B cell (primary cell): Measurements from ENCODE around the gene OSBP2. TPM values are rescaled to one million over a fixed set of nuclear protein-coding genes. Genes with fewer than 3 reads are reported as not detected.

Experiments
- ATAC-seq: fragments of 200-7000 bp; cut with Tn5 transposase; one replicate; pipeline ENCODE4 v1.10.0; 2021; ENCODE audit warnings: low read depth, mild to moderate bottlenecking, moderate number of reproducible peaks, moderate library complexity
- CTCF ChIA-PET: fragments of 350-600 bp; sonication (Branson Sonifier 250); formaldehyde crosslinking; loops from one replicate; lab custom pipeline; 2021; ENCODE audit warnings: antibody characterized with exemption, inconsistent platforms; lab: Charles Lee
- POLR2A ChIA-PET: fragments of 350-600 bp; sonication (Branson Sonifier 250); formaldehyde crosslinking; loops from one replicate; lab custom pipeline; 2021; ENCODE audit warnings: antibody characterized with exemption; lab: Charles Lee
- DNase-seq: peaks from one replicate; pipeline ENCODE4 v3.0.0; 2013
- H2AFZ ChIP-seq: 2 replicates; pipeline ENCODE4 v1.6.1; 2012; ENCODE audit warnings: mild to moderate bottlenecking, low read depth, low read length; ENCODE audit not compliant: insufficient read depth, poor library complexity, severe bottlenecking
- H3K27ac ChIP-seq, 2 donors: 1 replicate in 1 of 2; 2 replicates in 1 of 2; pipeline ENCODE4 v1.5.1; 2012 to 2013; ENCODE audit warnings: low read length in 2 of 2, mild to moderate bottlenecking in 2 of 2, moderate library complexity in 1 of 2
- H3K27me3 ChIP-seq, 4 experiments: fragments of 200-600 bp in 1 of 4; sonication (generic) in 1 of 4; replicated peaks in 1 of 4; 1 replicate in 2 of 4; 2 replicates in 2 of 4; pipeline versions ENCODE4 v1.6.1 to v1.7.0; 2013 to 2016; ENCODE audit warnings: low read length in 3 of 4, mild to moderate bottlenecking in 2 of 4, mixed read lengths in 1 of 4, moderate library complexity in 1 of 4; ENCODE audit not compliant: insufficient read depth in 4 of 4, control insufficient read depth in 3 of 4; ENCODE audit errors: control extremely low read depth in 1 of 4
- H3K36me3 ChIP-seq, 2 experiments: replicated peaks in 1 of 2; 1 replicate in 1 of 2; 2 replicates in 1 of 2; pipeline versions ENCODE4 v1.6.1 to v1.7.1; 2013; ENCODE audit warnings: low read length in 1 of 2; ENCODE audit not compliant: insufficient read depth in 2 of 2, control insufficient read depth in 1 of 2; ENCODE audit errors: control extremely low read depth in 1 of 2, extremely low read depth in 1 of 2
- H3K4me1 ChIP-seq, 2 donors: fragments of 200-600 bp in 1 of 2; sonication (generic) in 1 of 2; 1 replicate in 1 of 2; 2 replicates in 1 of 2; pipeline versions ENCODE4 v1.5.1 to v1.6.1; 2013 to 2017; ENCODE audit warnings: low read length in 2 of 2; ENCODE audit not compliant: control insufficient read depth in 2 of 2, insufficient read depth in 2 of 2
- H3K4me2 ChIP-seq: replicated peaks from 2 replicates; pipeline ENCODE3; 2012; ENCODE audit warnings: mild to moderate bottlenecking, low read depth, low read length; ENCODE audit not compliant: poor library complexity, severe bottlenecking
- H3K4me3 ChIP-seq, 5 experiments: fragments of 200-600 bp in 1 of 5; sonication (generic) in 1 of 5; 1 replicate in 3 of 5; 2 replicates in 2 of 5; pipeline versions ENCODE4 v1.5.1 to v1.7.0; 2011 to 2016; ENCODE audit warnings: low read length in 4 of 5, mild to moderate bottlenecking in 4 of 5, low read depth in 2 of 5, control low read depth in 1 of 5, moderate library complexity in 1 of 5; ENCODE audit not compliant: insufficient read depth in 1 of 5; ENCODE audit errors: control extremely low read depth in 1 of 5, extremely low read depth in 1 of 5
- H3K79me2 ChIP-seq: fragments of 200-600 bp; sonication (generic); one replicate; pipeline ENCODE4 v1.6.0; 2016; ENCODE audit warnings: low read length; ENCODE audit not compliant: control insufficient read depth, insufficient read depth
- H3K9ac ChIP-seq: fragments of 200-600 bp; sonication (generic); 2 replicates; pipeline ENCODE4 v1.6.1; 2017; ENCODE audit warnings: mild to moderate bottlenecking, low read length, moderate library complexity
- H3K9me3 ChIP-seq, 3 donors: one replicate each; pipeline versions ENCODE4 v1.6.1 to v1.7.1; 2013; ENCODE audit warnings: low read length in 2 of 3; ENCODE audit not compliant: control insufficient read depth in 2 of 3, insufficient read depth in 1 of 3; ENCODE audit errors: control extremely low read depth in 1 of 3
- H4K20me1 ChIP-seq: 2 replicates; pipeline ENCODE4 v1.6.0; 2012; ENCODE audit warnings: mild to moderate bottlenecking, low read length; ENCODE audit not compliant: insufficient read depth, control insufficient read depth, poor library complexity, severe bottlenecking
- H3K27ac Mint-ChIP-seq: one replicate; pipeline ENCODE4 v1.8.0; 2021; ENCODE audit warnings: mixed read lengths
- H3K27me3 Mint-ChIP-seq: one replicate; pipeline ENCODE4 v1.8.0; 2021; ENCODE audit warnings: mixed read lengths
- H3K4me1 Mint-ChIP-seq: one replicate; pipeline ENCODE4 v1.8.0; 2021; ENCODE audit warnings: mixed read lengths
- H3K4me3 Mint-ChIP-seq: one replicate; pipeline ENCODE4 v1.8.0; 2021; ENCODE audit warnings: mixed read lengths
- H3K9me3 Mint-ChIP-seq: one replicate; pipeline ENCODE4 v1.8.0; 2022; ENCODE audit warnings: mixed read lengths; ENCODE audit not compliant: insufficient read depth
- EZH2 ChIP-seq: IDR thresholded peaks from 2 replicates; pipeline ENCODE4 v1.6.1; 2012; ENCODE audit warnings: borderline replicate concordance, low read depth, mild to moderate bottlenecking, moderate library complexity, low read length; ENCODE audit not compliant: insufficient read depth, poor library complexity, severe bottlenecking
- WGBS: methylation state at CpG from one replicate; pipeline ENCODE4 v1.1.5; 2013; ENCODE audit warnings: missing lambda C conversion rate; ENCODE audit not compliant: insufficient coverage; 5-methylcytosine and 5-hydroxymethylcytosine counted together
- intact Hi-C: fragments of 100-400 bp; cut with micrococcal nuclease; formaldehyde crosslinking; loops from one replicate; pipeline ENCODE4 v1.10.0; 2022
- polyA plus RNA-seq: library from polyadenylated mRNA; depleted of rRNA; stranded (reverse); fragments of >200 nt; gene quantifications from 2 replicates; pipeline ENCODE4 v1.2.3, GENCODE V29; 2012
- total RNA-seq, 2 donors: library from RNA; stranded (reverse); fragments of 120-200 nt in 1 of 2; gene quantifications; 1 replicate in 1 of 2; 2 replicates in 1 of 2; pipeline versions ENCODE4 v1.2.3 to v1.2.4, GENCODE V29; 2013 to 2022
- TF ChIP-seq, protein P1 (sequence below): fragments of 200-600 bp; IDR thresholded peaks from one replicate; pipeline ENCODE4 v1.8.0; 2022; ENCODE audit warnings: antibody characterized with exemption, mild to moderate bottlenecking

Gene OSBP2
- total and polyA plus RNA-seq, 2 donors (not counting 1 experiment from before 2014, with no cell fraction given): 0.10 to 1.0 TPM

GRCh38 chr22:30882974-30883533, 188.4 kb downstream of the OSBP2 start:
- CTCF ChIA-PET: interaction anchor here (0.6 kb wide), 1 partner anchor 221 kb away, joined by 3 read pairs; no protein-coding TSS in a partner anchor
- H3K4me2 ChIP-seq: no peak overlapping the region
- no peaks in the 10 kb centered on the region for H3K27me3 Mint-ChIP-seq
- no peak overlapping the region for H3K4me3 Mint-ChIP-seq
- no peak overlapping the region for H3K27ac ChIP-seq
- no peaks in the 10 kb centered on the region for H3K9me3 Mint-ChIP-seq
- H3K9me3 ChIP-seq: no peaks in the 10 kb centered on the region
- no peak overlapping the region for H3K4me3 ChIP-seq
- no peak overlapping the region for H3K27ac Mint-ChIP-seq
- H4K20me1 ChIP-seq: no peaks in the 10 kb centered on the region
- POLR2A ChIA-PET: no interaction called here
- no peaks in the 10 kb centered on the region for H3K79me2 ChIP-seq
- no peak for ATAC-seq
- no peak overlapping the region for H3K9ac ChIP-seq
- no peaks in the 10 kb centered on the region for H3K27me3 ChIP-seq
- no peaks in the 10 kb centered on the region for H3K4me1 Mint-ChIP-seq
- 90% methylated on average over 3 of the region's 4 CpGs for WGBS
- DNase-seq: no peak
- H2AFZ ChIP-seq: no peak overlapping the region
- no peak for TF ChIP-seq EZH2
- TF ChIP-seq, protein P1, sequence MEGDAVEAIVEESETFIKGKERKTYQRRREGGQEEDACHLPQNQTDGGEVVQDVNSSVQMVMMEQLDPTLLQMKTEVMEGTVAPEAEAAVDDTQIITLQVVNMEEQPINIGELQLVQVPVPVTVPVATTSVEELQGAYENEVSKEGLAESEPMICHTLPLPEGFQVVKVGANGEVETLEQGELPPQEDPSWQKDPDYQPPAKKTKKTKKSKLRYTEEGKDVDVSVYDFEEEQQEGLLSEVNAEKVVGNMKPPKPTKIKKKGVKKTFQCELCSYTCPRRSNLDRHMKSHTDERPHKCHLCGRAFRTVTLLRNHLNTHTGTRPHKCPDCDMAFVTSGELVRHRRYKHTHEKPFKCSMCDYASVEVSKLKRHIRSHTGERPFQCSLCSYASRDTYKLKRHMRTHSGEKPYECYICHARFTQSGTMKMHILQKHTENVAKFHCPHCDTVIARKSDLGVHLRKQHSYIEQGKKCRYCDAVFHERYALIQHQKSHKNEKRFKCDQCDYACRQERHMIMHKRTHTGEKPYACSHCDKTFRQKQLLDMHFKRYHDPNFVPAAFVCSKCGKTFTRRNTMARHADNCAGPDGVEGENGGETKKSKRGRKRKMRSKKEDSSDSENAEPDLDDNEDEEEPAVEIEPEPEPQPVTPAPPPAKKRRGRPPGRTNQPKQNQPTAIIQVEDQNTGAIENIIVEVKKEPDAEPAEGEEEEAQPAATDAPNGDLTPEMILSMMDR: no peak
- no peaks in the 10 kb centered on the region for H3K4me1 ChIP-seq
- H3K36me3 ChIP-seq: no peaks in the 10 kb centered on the region
- intact Hi-C loops: no loop called here

DNA sequence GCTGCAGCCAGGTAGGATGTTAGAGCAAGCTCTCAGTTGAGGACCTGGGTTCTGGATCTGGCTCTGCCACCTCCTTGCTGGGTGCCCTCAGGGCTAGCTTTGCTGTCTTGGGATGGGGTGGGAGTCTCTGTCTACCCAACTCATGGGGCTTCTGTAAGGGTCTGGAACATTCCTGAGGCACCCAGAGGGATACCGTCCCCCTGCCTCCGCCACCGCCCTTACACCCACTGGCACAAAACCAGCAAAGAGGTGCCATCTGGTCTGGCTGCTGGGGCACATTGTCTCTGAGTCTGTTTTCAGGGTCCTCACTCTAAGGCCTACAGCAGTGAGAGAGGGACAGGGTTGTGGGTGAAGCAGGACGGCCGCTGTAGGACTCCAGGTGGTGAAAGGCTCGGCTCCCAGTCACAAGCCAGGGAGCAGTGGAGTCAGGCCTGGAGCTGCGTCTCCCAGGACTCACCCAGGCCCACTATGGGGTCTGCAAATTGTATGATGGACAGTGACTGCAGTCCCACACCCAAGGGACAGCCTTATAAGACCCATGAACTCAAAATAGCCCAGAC, 189.0 kb downstream of the OSBP2 start:
- H3K27ac ChIP-seq: no peak overlapping the region
- intact Hi-C loops: no loop called here
- POLR2A ChIA-PET: no interaction called here
- H3K4me2 ChIP-seq: no peak overlapping the region
- TF ChIP-seq EZH2: no peak
- TF ChIP-seq, protein P1: no peak
- no peak for DNase-seq
- no peaks in the 10 kb centered on the region for H3K36me3 ChIP-seq
- H3K9ac ChIP-seq: no peak overlapping the region
- no peaks in the 10 kb centered on the region for H3K9me3 ChIP-seq
- CTCF ChIA-PET: interaction anchor here (0.6 kb wide), 1 partner anchor 222 kb away, joined by 3 read pairs; no protein-coding TSS in a partner anchor
- no peaks in the 10 kb centered on the region for H4K20me1 ChIP-seq
- no peaks in the 10 kb centered on the region for H3K9me3 Mint-ChIP-seq
- H3K27me3 Mint-ChIP-seq: no peaks in the 10 kb centered on the region
- no peak overlapping the region for H3K4me3 Mint-ChIP-seq
- no peak for ATAC-seq
- no peak overlapping the region for H3K4me3 ChIP-seq
- no peaks in the 10 kb centered on the region for H3K79me2 ChIP-seq
- WGBS: 97% methylated on average over 5 of the region's 7 CpGs
- H2AFZ ChIP-seq: no peak overlapping the region
- H3K27me3 ChIP-seq: no peaks in the 10 kb centered on the region
- no peak overlapping the region for H3K27ac Mint-ChIP-seq
- H3K4me1 ChIP-seq: no peaks in the 10 kb centered on the region
- H3K4me1 Mint-ChIP-seq: no peaks in the 10 kb centered on the region
